HepG2 (cell line): Measurements from ENCODE around the gene SPAG9. TPM values are rescaled to one million over a fixed set of nuclear protein-coding genes. Genes with fewer than 3 reads are reported as not detected.
A peak's percentile ranks its signal among the peaks of the same experiment; 100 is the strongest.

ENCODE experiments used
- AHDC1 ChIP-seq: sonication (generic); formaldehyde crosslinking; IDR thresholded peaks from 2 replicates; pipeline ENCODE4 v1.5.1; 2020; ENCODE audit warnings: mild to moderate bottlenecking, missing genetic modification reagents, borderline replicate concordance
- GABPA ChIP-seq, 2 experiments: IDR thresholded peaks; 2 replicates each; pipeline ENCODE4 v1.6.1; 2011 to 2016; ENCODE audit warnings: low read depth in 2 of 2, low read length in 1 of 2, missing biosample characterization in 1 of 2, missing genetic modification characterization in 1 of 2
- MED8 ChIP-seq: sonication (generic); formaldehyde crosslinking; IDR thresholded peaks from 2 replicates; pipeline ENCODE4 v1.8.1; 2023; ENCODE audit warnings: mild to moderate bottlenecking, missing genetic modification reagents; ENCODE audit not compliant: insufficient replicate concordance
- POGZ ChIP-seq: sonication (generic); formaldehyde crosslinking; IDR thresholded peaks from 2 replicates; pipeline ENCODE4 v1.4.0; 2020; ENCODE audit warnings: mild to moderate bottlenecking, missing genetic modification reagents
- RXRB ChIP-seq: IDR thresholded peaks from 2 replicates; pipeline ENCODE4 v1.6.1; 2016; ENCODE audit warnings: borderline replicate concordance, missing genetic modification reagents, missing compliant biosample characterization
- SALL1 ChIP-seq: sonication (generic); formaldehyde crosslinking; IDR thresholded peaks from 2 replicates; pipeline ENCODE4 v1.8.0; 2022; ENCODE audit warnings: mild to moderate bottlenecking, missing genetic modification reagents
- ZMYM3 ChIP-seq: sonication (generic); formaldehyde crosslinking; IDR thresholded peaks from 2 replicates; pipeline ENCODE4 v1.5.1; 2020; ENCODE audit warnings: mild to moderate bottlenecking, missing genetic modification reagents
- ZNF572 ChIP-seq: sonication (generic); formaldehyde crosslinking; IDR thresholded peaks from 2 replicates; pipeline ENCODE4 v1.5.1; 2020; ENCODE audit warnings: mild to moderate bottlenecking, missing genetic modification reagents
- ZNF644 ChIP-seq: IDR thresholded peaks from 2 replicates; pipeline ENCODE4 v1.6.1; 2016; ENCODE audit warnings: low read depth
- ZNF652 ChIP-seq: IDR thresholded peaks from 2 replicates; pipeline ENCODE4 v1.6.1; 2016; ENCODE audit warnings: low read depth, borderline replicate concordance
- ZNF703 ChIP-seq: sonication (generic); formaldehyde crosslinking; IDR thresholded peaks from 2 replicates; pipeline ENCODE4 v1.5.1; 2020; ENCODE audit warnings: missing genetic modification reagents, mild to moderate bottlenecking, moderate library complexity, borderline replicate concordance
- polyA plus RNA-seq, 8 experiments: library from polyadenylated mRNA; depleted of rRNA in 3 of 8; stranded (reverse) in 7 of 8; unstranded in 1 of 8; fragments of >200 nt; fragmentation: Illumina TruSeq in 4 of 8; extraction: Trizol in 4 of 8; gene quantifications; 2 replicates each; pipeline versions ENCODE4 v1.2.1 to v1.2.3, GENCODE V29; 2011 to 2016; ENCODE audit warnings: low read depth in 4 of 8, missing spikeins in 1 of 8, mixed read lengths in 1 of 8; ENCODE audit not compliant: insufficient read depth in 1 of 8
- total RNA-seq, 5 experiments: library from RNA; depleted of rRNA; stranded (reverse); fragments of >200 nt; fragmentation: Illumina TruSeq; extraction: Trizol; gene quantifications; 2 replicates each; pipeline ENCODE4 v1.2.3, GENCODE V29; 2016; ENCODE audit warnings: low read depth in 1 of 5
- TF ChIP-seq, protein P1 (sequence below): sonication (generic); formaldehyde crosslinking; IDR thresholded peaks from 2 replicates; pipeline ENCODE4 v1.4.0; 2020; ENCODE audit warnings: missing genetic modification reagents
- TF ChIP-seq, protein P2 (sequence below): sonication (generic); formaldehyde crosslinking; IDR thresholded peaks from 2 replicates; pipeline ENCODE4 v1.5.1; 2020; ENCODE audit warnings: mild to moderate bottlenecking, missing genetic modification reagents, moderate library complexity
- TF ChIP-seq, protein P3 (sequence below): sonication (generic); formaldehyde crosslinking; IDR thresholded peaks from 2 replicates; pipeline ENCODE4 v1.4.0; 2020; ENCODE audit warnings: missing genetic modification reagents

Gene SPAG9
- total and polyA plus RNA-seq, 2 of the 13 experiments (the other 11 are each of a cell fraction or from before 2014, with no cell fraction given) = 43.2 to 78.6 TPM

DNA sequence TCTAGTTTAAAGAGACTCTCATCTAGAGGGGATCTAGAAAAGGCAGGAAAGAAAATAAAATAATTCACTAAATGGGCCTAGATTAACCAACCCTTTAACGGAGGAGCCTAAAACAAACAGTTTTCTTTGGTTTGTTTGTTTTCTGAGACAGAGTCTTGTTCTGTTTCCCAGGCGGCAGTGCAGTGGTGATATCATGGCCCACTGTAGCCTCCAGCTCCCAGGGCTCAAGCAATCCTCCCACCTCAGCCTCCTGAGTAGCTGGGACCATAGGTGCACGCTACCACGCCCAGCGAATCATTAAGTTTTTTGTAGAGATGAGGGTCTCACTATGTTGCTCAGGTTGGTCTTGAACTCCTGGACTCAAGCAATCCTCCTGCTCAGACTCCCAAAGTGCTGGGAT, 132.2 kb downstream of the SPAG9 start (continued):
- TF ChIP-seq, protein P1, sequence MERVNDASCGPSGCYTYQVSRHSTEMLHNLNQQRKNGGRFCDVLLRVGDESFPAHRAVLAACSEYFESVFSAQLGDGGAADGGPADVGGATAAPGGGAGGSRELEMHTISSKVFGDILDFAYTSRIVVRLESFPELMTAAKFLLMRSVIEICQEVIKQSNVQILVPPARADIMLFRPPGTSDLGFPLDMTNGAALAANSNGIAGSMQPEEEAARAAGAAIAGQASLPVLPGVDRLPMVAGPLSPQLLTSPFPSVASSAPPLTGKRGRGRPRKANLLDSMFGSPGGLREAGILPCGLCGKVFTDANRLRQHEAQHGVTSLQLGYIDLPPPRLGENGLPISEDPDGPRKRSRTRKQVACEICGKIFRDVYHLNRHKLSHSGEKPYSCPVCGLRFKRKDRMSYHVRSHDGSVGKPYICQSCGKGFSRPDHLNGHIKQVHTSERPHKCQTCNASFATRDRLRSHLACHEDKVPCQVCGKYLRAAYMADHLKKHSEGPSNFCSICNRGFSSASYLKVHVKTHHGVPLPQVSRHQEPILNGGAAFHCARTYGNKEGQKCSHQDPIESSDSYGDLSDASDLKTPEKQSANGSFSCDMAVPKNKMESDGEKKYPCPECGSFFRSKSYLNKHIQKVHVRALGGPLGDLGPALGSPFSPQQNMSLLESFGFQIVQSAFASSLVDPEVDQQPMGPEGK = no peak
- TF ChIP-seq GABPA (IDR thresholded peaks at IDR 0.05; ENCODE audit: low read depth, low read length) (no peak), GABPA (CRISPR knock-in tag; IDR thresholded peaks at IDR 0.05; ENCODE audit: low read depth) (0 out of 2 replicates have a peak, but pooled peaks have one; percentile 9), ZNF644 (CRISPR knock-in tag) (peak; percentile 20; the same call in 1 of the 2 replicates), SALL1 (CRISPR knock-in tag) (peak; percentile 22; the same call in 1 of the 2 replicates), RXRB (CRISPR knock-in tag) (no peak), POGZ (CRISPR knock-in tag) (peak; percentile 82), ZMYM3 (CRISPR knock-in tag) (peak; percentile 95), ZNF572 (CRISPR knock-in tag) (no peak), ZNF703 (CRISPR knock-in tag) (no peak), ZNF652 (CRISPR knock-in tag) (0 out of 2 replicates have a peak, but pooled peaks have one; percentile 2), AHDC1 (CRISPR knock-in tag) (no peak), MED8 (no peak)
- TF ChIP-seq, protein P2, sequence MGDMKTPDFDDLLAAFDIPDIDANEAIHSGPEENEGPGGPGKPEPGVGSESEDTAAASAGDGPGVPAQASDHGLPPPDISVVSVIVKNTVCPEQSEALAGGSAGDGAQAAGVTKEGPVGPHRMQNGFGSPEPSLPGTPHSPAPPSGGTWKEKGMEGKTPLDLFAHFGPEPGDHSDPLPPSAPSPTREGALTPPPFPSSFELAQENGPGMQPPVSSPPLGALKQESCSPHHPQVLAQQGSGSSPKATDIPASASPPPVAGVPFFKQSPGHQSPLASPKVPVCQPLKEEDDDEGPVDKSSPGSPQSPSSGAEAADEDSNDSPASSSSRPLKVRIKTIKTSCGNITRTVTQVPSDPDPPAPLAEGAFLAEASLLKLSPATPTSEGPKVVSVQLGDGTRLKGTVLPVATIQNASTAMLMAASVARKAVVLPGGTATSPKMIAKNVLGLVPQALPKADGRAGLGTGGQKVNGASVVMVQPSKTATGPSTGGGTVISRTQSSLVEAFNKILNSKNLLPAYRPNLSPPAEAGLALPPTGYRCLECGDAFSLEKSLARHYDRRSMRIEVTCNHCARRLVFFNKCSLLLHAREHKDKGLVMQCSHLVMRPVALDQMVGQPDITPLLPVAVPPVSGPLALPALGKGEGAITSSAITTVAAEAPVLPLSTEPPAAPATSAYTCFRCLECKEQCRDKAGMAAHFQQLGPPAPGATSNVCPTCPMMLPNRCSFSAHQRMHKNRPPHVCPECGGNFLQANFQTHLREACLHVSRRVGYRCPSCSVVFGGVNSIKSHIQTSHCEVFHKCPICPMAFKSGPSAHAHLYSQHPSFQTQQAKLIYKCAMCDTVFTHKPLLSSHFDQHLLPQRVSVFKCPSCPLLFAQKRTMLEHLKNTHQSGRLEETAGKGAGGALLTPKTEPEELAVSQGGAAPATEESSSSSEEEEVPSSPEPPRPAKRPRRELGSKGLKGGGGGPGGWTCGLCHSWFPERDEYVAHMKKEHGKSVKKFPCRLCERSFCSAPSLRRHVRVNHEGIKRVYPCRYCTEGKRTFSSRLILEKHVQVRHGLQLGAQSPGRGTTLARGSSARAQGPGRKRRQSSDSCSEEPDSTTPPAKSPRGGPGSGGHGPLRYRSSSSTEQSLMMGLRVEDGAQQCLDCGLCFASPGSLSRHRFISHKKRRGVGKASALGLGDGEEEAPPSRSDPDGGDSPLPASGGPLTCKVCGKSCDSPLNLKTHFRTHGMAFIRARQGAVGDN = peak; percentile 44
- TF ChIP-seq, protein P3, sequence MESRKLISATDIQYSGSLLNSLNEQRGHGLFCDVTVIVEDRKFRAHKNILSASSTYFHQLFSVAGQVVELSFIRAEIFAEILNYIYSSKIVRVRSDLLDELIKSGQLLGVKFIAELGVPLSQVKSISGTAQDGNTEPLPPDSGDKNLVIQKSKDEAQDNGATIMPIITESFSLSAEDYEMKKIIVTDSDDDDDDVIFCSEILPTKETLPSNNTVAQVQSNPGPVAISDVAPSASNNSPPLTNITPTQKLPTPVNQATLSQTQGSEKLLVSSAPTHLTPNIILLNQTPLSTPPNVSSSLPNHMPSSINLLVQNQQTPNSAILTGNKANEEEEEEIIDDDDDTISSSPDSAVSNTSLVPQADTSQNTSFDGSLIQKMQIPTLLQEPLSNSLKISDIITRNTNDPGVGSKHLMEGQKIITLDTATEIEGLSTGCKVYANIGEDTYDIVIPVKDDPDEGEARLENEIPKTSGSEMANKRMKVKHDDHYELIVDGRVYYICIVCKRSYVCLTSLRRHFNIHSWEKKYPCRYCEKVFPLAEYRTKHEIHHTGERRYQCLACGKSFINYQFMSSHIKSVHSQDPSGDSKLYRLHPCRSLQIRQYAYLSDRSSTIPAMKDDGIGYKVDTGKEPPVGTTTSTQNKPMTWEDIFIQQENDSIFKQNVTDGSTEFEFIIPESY (CRISPR knock-in tag) = peak; percentile 19; the same call in 1 of the 2 replicates
